Kidney tubule cell (primary cell): ENCODE results near the gene CALML6.
"Not testable (repeated sequence)": the region's sequence is repeated elsewhere in the genome, so short reads cannot be mapped to it uniquely, and the experiment has no call there.

Experiments
- DNase-seq: peaks from one replicate; pipeline ENCODE4 v3.0.0-alpha.2; 2018; ENCODE audit warnings: low spot score

Gene CALML6, protein sequence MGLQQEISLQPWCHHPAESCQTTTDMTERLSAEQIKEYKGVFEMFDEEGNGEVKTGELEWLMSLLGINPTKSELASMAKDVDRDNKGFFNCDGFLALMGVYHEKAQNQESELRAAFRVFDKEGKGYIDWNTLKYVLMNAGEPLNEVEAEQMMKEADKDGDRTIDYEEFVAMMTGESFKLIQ

DNA sequence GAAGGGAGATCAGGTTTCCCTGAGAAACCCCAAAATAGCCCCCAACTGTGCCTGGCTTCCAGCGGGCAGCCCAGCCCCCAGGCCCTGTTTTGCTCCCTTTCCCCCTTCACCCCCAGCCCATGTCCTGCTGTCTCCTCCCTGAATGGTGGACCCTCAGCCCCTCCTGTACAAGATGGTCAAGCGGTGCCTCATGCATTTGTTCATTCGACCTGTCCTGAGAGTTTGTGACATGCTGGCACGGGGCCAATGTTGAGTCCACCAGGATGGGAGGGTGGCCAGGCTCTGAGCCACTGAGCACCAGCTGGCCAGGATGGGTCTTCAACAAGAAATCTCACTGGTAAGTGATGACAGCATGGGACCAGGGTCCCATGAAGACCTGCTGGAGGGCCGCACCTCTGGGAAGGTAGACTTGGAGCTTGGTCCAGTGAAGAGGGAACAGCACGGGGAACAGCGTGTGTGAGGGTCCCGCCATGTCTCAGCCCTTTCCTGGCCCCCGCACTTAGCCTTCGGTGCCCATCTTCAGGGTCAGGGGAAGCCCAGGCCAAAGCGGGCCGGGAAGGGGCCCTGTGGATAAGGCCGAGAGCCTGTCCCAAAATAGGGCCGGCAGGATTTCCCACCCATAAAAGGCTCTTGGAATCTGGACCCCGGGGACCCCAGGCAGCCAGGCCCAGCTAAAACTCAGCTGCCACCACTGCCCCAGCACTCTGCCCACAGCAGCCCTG is at the start of gene CALML6:
CALML6 (plus strand) TSS at position 290 of the 722 bp plus-strand sequence; CDS start at position 311, 21 bp downstream.
- no peak for DNase-seq

DNA sequence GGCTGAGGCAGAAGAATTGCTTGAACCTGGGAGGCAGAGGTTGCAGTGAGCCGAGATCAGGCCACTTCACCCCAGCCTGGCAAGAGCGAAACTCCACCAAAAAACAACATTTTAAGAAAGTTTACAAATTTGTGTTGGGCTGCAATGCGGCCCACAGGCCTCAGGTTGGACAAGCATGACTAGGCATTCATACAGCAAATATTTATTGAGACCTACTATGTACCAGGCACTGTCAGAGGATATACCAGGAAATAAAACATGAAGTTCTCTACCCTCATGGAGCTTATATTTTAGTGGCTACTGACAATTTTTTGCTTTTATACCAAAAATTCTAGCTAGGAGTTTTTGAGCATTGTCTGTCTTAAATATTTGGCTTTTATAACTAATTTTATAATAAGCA is 47.9 kb upstream of the CALML6 start:
- no peak for DNase-seq

DNA sequence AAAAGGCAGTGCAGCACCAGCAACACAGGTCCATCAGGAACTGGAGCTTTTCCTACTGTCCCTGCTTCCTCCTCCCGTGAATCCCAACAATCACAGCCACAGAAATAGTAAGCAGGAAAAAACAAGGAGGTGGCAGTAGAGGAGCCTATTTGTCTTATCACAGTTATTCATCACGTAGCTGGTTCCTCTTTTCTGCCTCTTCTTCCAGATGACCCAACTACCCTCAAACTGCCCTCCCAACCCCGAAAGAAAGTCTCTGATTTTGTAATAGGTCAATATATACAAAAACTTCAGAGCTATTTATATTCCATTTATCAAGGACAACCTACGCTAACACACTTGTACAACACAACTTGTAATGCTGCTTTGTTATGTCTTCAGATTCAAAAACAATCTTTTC is 45.6 kb upstream of the CALML6 start:
- DNase-seq: no peak

DNA sequence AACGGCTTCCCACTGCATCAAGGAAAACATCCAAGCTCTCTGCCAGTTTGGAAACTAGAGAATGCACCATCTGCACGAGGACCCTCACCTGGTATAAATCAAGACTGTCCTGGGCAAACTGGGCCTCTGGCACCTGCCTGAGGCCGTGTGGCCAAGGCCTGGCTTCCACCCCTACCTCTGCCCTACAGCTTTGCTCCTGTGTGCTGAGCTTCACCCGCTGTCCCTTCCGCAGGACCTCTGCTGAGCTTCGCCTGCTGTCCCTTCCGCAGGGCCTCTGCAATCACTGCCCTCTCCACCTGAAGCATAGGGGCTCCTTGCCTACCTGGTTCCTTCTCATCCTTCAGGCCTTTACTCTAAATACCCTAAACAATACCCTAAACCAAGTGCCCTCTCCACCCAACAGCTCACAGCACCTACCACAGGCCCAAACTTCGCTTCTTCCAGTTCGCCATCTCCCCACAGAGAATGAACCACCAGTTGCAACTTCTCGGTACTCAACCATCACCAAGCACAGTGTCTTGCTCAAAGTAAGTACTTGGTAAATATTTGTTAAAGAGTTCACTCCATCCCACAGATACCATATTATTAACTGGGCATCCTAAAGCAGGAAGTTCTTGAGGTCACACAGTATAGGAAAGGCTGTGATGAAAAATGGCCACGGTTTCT is 42.6 kb upstream of the CALML6 start:
- DNase-seq: no peak

DNA sequence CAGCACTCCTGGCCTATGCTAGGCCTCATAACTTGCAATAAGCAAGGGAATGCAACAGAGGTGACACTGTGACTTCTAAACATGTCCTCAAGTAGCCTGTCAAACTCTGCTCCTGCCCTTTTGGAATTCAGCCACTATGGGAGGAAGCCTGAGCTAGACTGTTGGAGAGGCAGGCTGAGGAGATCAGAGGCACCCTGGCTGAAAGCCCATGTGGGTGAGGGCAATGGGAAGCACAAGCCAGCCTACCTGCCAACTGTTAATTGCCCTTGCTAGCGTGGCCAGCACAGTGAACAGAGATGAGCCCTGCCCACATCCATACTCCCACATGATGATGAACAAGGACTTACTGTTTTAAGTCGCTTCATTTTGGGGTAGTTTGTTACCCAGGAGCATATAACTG is 41.9 kb upstream of the CALML6 start:
- DNase-seq: no peak

DNA sequence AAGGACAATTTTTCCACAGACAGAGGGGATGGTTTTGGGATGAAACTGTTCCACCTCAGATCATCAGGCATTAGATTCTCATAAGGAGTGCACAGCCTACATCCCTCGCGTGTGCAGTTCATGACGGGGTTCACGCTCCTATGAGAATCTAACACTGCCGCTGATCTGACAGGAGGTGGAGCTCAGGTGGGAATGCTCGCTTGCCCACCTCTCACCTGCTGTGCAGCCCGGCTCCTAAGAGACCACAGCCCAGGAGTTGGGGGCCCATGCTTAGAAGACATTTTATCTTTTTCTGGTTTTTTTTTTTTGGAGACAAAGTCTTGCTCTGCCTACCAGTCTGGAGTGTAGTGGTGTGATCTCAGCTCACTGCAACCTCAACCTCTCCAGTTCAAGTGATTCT is 40.2 kb upstream of the CALML6 start:
- no peak for DNase-seq

DNA sequence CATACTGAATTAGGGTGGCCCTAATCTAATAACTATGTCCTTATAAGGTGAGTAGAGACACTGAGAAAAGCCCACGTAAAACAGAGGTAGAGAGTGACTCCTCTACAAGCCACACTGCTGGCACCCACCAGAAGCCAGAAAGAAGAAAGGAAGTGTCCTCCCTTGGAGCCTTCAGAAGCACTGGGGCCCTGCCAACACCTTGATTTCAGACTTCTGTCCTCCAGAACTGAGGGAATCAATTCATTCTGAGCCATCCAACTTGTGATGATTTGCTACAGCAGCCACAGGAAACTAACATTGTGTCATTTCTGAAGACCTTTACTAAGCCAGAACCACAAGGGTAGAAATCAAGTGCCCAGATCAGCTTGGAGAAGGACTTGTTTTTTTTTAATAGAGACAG is 39.1 kb upstream of the CALML6 start:
- no peak for DNase-seq

DNA sequence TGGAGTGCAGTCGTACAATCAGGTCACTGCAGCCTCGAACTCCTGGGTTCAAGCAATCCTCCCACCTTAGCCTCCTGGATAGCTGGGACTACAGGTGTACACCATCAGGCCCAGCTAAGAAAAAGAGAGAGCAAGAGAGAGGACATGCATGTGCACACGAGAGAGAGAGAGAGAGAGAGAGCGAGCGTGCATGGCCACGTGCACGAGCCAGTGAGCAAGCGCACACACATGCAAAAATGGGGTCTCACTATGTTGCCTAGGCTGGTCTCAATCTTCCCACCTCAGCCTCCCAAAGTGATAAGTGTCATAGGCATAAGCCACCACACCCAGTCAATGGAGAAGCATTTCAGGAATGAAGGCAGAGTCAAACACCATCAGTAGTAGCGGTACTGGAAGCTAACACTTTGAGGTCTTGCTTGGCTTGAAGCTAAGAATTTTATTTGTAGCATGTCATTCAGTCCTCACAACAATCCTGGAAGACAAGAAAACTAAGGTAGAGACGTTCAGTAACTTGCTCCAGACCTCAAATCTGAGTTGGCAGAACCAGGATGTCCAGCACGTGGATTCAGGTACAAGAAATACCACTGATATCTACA is 38.6 kb upstream of the CALML6 start:
- DNase-seq: peak; percentile 55

DNA sequence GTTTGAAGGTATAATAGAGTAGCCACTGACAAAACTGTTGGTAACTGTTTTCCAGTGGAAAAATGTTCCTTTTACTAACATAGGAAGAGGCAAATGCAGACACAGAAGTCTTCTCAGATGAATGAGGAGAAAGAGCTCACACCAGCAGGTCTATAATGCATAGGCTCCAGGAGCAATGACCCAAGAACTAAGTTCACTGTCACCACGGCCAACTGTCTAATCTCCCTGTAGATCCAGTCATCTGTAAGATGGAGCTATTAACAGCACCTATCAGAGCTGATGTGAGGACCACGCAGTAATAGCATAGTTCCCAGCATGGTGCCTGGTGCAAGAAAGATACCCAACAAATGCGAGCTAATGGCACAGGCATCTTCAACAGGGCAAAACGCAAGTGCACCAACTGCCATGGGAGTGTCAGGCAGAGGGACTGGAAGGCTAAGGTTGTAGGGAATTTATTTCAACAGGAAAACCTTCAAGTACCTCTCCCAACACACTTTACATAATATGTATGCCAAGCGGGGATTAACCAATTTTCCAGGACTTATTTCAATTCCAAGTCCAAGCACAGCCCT is 37.1 kb upstream of the CALML6 start:
- no peak for DNase-seq

DNA sequence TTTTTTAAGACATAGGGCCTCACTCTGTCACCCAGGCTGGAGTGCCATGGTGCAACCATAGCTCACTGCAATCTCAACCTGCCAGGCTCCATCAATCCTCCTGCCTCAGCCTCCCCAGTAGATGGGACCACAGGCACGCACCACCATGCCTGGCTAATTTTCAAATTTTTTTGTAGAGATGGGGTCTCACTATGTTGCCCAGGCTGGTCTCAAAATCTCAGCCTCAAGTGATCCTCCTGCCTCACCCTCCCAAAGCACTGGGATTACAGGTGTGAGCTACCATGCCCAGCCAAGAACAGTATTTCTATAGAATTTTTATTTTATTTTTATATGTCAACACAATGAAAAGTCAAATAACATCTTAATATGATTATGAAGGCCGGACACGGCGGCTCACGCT is 35.1 kb upstream of the CALML6 start:
- DNase-seq: no peak

DNA sequence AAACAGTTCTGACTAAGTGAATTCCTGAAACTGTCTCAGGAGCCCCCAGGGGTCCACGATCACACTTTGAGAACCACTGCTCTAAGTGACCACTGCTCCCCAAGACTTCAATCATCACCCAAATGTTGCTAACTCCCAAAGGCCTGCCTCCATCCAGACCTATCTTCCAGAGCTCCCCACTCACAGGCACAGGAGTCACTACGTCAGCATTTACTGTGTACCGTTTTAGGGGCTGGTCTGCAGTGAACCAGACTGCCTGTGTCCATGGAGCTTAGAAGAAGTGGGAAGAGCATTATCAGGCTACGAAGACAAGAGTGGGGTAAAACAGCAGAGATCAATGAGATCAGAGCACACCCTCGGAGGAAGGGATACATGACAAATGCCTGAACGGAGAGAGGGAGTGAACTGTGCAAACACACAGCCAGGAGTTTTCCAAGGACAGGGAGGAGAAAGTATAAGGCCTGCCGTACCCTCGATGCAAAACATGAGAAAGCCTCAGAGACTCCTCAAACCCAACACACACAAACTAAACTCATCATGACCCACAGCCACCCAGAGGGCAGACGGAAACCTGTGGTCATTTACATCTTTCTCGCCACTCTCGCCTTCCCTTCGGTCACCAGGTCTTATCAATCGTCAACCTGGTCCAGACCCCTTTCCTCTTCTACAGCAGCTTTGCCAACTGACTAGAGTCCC is 34.3 kb upstream of the CALML6 start:
- no peak for DNase-seq

DNA sequence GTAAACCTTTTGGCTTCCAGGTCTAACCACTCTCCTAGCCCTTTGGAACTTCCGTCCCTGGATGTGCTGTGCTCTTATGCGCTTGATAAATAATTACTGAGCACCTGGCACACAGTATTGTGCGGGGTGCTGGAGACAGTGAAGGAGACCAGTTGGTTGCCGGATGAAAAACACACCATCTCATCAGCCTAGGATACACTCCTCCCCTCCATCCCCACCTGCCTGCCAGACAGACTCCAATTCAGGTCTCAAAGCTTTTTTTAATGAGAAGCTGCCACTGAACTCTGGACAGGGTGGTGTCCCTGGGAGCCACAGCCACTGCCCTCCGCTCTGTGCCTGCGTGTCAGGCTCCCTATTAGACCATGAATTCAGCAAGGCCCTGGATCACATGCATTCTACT is 33.3 kb upstream of the CALML6 start:
- DNase-seq: no peak

DNA sequence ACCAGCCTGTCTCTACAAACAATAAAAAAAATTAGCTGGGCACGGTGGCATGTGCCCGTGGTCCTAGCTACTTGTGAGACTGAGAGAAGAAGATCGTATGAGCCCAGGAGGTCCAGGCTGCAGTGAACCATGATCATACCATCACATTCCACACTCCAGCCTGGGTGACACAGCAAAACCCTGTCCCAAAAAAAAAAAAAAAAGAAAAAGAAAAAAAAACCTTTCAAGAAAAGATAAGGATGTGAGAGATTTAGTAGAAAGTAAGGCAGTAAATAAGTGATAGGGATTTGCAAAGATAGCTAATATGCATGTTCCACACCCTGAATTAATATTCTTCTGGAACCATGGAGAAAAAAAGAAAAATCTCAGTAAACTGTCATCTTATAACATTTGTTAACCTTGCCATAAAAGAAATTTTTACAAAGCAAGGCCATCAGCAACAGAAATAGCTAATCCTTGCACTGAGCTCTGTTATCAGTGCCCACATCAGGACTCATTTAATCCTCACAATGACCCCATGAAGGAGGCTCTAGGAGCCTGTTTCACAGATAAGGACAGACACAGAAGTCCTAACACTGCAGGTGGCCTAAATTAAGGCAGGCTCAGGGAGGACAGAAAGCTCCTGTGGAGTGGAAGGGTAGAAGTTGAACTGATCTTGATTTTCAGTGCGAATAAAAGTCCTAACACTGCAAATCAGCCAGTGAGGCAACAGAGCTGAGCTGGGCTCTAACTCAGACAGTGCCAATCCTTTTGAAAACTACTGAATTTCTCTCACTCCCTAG is 31.8 kb upstream of the CALML6 start:
- peak; percentile 61 for DNase-seq

DNA sequence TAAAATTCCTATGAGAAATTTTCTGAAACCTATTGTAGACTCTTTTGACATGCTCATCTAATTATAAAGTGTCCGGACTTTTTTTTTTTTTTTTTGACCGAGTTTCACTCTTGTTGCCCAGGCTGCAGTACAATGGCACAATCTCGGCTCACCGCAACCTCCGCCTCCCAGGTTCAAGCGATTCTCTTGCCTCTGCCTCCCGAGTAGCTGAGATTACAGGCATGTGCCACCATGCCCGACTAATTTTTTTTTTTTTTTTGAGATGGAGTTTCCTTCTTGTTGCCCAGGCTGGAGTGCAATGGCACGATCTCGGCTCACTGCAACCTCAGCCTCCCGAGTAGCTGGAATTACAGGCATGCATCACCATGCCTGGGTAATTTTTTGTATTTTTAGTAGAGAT is 31.2 kb upstream of the CALML6 start:
- not testable (repeated sequence) for DNase-seq

DNA sequence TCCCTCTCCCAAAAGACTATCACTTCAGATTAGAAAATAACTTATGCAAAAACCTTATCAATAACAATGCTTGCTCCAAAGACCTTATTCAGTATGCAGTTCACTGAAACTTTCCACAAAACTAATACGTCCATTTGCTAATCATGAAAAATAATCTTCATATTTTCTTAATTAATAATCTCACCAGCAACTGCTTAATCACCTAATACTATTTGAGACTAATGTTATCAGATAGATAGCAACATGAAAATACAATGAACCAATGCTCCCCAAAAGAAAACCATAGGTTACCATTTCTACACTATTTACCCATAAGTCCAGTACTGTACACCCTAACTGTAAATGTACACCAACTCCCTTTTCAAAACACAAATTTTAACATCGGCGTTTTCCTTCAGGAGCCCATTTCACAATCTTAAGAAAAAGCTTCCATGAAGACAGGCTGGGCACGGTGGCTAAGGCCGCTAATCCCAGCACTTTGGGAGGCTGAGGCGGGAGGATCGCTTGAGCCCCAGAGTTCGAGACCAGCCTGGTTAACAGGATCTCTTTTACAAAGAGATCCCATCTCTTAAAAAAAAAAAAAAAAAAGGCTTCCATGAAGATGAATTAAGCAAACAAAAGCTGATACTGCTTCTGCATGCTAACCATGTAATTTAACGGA is 25.8 kb upstream of the CALML6 start:
- DNase-seq: peak; percentile 32

DNA sequence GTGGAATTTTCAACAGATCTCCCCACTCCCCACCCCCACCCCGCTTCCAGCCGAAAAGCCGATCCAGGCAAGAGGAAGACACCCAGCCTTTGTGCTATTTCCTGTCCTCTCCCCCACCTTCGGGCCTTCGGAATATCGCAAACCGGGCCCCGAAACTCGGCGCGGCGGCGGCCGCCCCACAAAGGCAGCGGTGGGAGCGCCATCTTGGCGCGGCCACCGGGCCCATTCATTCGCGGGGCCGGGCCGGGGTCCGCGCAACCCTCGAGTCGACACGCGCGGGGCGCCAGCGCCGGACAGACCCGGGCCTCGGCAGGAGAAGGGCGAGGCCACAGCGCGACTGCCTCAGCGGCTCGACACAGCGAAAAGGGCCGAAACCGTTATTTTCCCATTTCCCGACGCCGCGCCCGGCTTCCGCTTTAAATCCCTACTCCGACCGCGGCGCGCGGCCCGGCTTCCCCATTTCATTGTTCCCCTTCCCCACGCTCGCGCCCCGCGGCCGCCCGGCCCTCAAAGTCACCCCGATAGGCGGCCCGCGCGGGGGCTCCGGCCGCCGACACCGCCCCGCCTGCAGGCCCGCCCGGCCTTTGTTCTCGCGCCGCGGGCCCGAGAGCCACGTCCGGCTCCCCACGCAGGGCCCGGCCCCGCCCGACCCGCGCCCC is 25.1 kb upstream of the CALML6 start:
- DNase-seq: peak; percentile 50

DNA sequence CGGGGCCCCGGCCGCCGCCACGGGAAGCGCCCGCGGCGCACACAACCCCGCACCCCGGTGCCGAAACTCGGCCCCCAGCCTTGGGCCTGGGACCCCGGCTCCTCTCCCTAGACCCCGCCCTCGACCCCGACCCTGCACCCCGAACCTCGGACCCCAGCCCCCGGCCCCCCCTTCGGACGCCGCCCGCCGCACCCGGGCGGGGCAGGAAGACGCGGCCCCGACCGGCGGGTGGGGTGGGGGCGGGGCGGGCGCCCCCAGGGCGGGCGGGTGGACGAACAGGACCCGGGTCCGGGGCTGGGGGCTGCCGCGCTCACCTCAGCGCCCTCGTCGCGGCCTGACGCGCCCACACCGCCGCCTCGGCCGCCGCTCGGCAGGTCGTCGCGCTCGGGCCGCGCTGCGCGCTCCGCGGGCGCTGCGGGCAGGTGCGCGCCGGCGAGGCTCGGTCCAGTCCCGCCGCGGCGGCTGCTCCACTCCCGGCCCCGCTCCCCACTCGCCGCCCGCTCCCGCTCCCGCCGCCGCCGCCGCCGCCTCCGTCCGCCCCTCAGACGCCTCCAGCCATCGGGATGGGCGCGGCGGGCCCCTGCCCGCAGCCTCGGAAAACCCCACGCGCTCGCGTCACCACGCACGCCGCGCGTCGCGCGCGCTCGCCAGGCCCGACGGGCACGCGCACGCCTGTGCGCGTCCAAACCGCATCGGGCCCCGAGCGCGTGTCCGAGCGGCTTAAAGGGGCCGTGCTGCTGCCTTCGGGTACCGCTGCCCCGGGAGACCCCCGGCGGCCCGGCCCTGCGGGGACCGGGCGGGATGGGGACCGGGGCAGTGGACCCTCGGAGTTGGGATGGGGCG is 24.3 kb upstream of the CALML6 start, which contains the start of gene GNB1:
GNB1 (minus strand) TSS at position 582 of the 843 bp plus-strand sequence. CDS start 65,634 bp downstream, outside the sequence.
- DNase-seq: peak; percentile 93

DNA sequence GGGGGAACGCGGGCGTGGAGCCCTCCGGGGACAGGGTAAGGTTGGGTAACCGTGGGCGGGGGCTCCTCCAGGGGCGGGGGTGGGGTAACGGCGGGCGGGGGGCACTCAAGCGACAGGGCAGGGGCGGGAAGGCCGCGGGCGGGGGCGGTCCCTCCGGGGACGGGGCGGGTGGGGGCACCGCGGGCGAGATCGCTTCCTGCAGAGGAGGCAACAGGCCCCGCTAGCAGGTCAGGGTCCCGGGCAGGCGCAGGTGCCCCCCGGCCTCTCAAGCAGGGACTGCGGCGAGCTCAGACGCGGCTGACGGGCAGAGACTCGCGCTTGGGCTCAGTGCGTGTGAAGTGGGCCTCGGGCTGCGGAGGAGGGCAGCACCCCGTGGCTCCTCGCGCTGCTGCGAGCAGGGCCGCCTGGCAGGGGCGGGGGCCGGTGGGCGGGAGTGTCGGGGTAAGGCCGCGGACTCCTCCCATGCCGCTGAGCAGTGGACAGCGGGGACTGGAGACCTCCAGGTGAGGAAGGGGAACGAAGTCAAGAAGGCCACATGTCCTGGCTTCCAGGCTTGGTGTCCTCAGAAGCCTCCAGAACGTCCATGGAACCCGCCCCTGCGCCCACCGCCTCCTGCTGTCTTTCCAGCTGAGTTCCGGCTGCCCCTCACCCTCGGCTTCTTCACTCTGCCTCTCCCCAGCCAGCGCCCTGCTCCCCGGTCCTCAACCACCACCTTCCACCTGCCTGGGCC is 23.5 kb upstream of the CALML6 start:
- DNase-seq: peak; percentile 72
